HUES48 (cell line): ENCODE data around the gene PCDHA1.
"Not testable (repeated sequence)": the region's sequence is repeated elsewhere in the genome, so short reads cannot be mapped to it uniquely, and the experiment has no call there.

Experiments
- H3K27ac ChIP-seq: one replicate; pipeline ENCODE4 v1.7.0; 2013; ENCODE audit warnings: low read depth, low read length, inconsistent platforms
- H3K27me3 ChIP-seq: 2 replicates; pipeline ENCODE4 v1.6.1; 2013; ENCODE audit warnings: mild to moderate bottlenecking, low read length; ENCODE audit not compliant: control insufficient read depth, insufficient read depth
- H3K36me3 ChIP-seq: 2 replicates; pipeline ENCODE4 v1.6.1; 2013; ENCODE audit warnings: low read length; ENCODE audit not compliant: control insufficient read depth, insufficient read depth
- H3K4me1 ChIP-seq: 2 replicates; pipeline ENCODE4 v1.6.1; 2013; ENCODE audit warnings: mild to moderate bottlenecking, low read length; ENCODE audit not compliant: control insufficient read depth, insufficient read depth
- H3K4me3 ChIP-seq: 2 replicates; pipeline ENCODE4 v1.5.1; 2013; ENCODE audit warnings: mild to moderate bottlenecking, low read depth, low read length
- H3K9ac ChIP-seq: 2 replicates; pipeline ENCODE4 v1.6.1; 2013; ENCODE audit warnings: mild to moderate bottlenecking, low read depth, low read length, moderate library complexity
- H3K9me3 ChIP-seq: 2 replicates; pipeline ENCODE4 v1.6.1; 2013; ENCODE audit warnings: low read length; ENCODE audit not compliant: control insufficient read depth, insufficient read depth

Gene PCDHA1

DNA sequence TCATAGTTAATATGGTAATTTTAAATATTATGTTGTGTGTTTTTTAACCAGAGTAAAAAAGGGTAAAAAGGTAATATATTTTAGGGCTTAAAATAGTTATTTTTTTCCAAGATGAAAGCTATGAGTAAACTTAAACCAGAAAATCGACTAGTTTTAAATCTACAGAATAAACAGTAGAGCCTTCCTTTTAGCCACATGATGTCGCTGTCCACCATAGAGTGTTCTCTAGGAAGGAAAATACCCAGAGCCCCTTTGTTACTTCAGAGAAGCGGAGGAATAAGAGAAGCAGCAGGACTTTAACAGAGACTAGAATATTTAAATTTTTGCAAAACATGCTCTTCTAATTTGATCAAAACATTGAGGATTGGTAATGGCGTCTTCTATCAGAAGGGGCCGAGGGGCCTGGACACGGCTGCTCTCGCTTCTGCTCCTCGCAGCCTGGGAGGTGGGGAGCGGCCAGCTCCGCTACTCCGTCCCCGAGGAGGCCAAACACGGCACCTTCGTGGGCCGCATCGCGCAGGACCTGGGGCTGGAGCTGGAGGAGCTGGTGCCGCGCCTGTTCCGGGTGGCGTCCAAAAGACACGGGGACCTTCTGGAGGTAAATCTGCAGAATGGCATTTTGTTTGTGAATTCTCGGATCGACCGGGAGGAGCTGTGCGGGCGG, 8.8 kb downstream of the PCDHA1 start, which contains the start of gene PCDHA2:
PCDHA2 (plus strand) TSS at position 258 of the 664 bp plus-strand sequence.
- Histone ChIP-seq H3K27me3 (no peaks in the 10 kb centered on the region), H3K4me1 (no peaks in the 10 kb centered on the region), H3K4me3 (peak within 1 kb of the TSS; percentile 71), H3K9ac (no peak within 1 kb of the TSS), H3K9me3 (peaks cover 12% of the 10 kb centered on the region), H3K27ac (no peak within 1 kb of the TSS), H3K36me3 (no peaks in the 10 kb centered on the region)

DNA sequence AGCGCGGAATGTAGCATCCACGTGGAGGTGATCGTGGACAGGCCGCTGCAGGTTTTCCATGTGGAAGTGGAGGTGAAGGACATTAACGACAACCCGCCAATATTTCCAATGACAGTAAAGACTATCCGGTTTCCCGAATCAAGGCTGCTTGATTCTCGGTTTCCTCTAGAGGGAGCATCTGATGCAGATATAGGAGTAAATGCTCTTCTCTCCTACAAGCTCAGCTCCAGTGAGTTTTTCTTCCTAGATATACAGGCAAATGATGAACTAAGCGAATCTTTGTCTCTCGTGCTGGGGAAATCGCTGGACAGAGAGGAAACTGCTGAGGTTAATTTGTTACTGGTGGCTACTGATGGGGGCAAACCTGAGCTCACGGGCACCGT, 9.3 kb downstream of the PCDHA1 start:
- no peak overlapping the region for H3K9ac ChIP-seq

DNA sequence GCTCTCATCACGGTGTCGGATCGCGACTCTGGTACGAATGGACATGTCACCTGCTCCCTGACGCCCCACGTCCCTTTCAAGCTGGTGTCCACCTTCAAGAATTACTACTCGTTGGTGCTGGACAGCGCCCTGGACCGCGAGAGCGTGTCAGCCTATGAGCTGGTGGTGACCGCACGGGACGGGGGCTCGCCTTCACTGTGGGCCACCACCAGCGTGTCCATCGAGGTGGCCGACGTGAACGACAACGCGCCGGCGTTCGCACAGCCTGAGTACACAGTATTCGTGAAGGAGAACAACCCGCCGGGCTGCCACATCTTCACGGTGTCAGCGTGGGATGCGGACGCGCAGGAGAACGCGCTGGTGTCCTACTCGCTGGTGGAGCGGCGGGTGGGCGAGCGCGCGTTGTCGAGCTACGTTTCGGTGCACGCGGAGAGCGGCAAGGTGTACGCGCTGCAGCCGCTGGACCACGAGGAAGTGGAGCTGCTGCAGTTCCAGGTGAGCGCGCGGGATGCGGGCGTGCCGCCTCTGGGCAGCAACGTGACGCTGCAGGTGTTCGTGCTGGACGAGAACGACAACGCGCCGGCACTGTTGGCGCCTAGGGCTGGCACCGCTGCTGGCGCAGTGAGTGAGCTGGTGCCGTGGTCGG, 10.3 kb downstream of the PCDHA1 start:
- not testable (repeated sequence) for H3K4me1 ChIP-seq, H3K27ac ChIP-seq, H3K4me3 ChIP-seq, H3K27me3 ChIP-seq, H3K9ac ChIP-seq, H3K36me3 ChIP-seq
- peaks cover 18% of the 10 kb centered on the region for H3K9me3 ChIP-seq

More for the DNA sequence above, 9.3 kb downstream of the PCDHA1 start:
- peaks cover 16% of the 10 kb centered on the region for H3K9me3 ChIP-seq
- no peak overlapping the region for H3K27ac ChIP-seq
- no peaks in the 10 kb centered on the region for H3K27me3 ChIP-seq
- H3K36me3 ChIP-seq = no peaks in the 10 kb centered on the region
- peak overlapping the region; percentile 71 for H3K4me3 ChIP-seq
- no peaks in the 10 kb centered on the region for H3K4me1 ChIP-seq

DNA sequence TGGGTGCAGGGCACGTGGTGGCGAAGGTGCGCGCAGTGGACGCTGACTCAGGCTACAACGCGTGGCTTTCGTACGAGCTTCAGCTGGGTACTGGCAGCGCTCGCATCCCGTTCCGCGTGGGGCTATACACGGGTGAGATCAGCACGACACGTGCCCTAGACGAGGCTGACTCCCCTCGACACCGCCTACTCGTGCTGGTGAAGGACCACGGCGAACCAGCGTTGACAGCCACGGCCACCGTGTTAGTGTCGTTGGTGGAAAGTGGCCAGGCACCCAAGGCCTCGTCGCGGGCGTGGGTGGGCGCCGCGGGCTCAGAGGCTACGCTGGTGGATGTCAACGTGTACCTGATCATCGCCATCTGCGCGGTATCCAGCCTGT, 10.8 kb downstream of the PCDHA1 start:
- Histone ChIP-seq H3K36me3 (no peaks in the 10 kb centered on the region), H3K9ac (no peak overlapping the region), H3K27me3 (no peaks in the 10 kb centered on the region), H3K27ac (no peak overlapping the region), H3K4me1 (no peaks in the 10 kb centered on the region), H3K9me3 (peaks cover 18% of the 10 kb centered on the region), H3K4me3 (no peak overlapping the region)

DNA sequence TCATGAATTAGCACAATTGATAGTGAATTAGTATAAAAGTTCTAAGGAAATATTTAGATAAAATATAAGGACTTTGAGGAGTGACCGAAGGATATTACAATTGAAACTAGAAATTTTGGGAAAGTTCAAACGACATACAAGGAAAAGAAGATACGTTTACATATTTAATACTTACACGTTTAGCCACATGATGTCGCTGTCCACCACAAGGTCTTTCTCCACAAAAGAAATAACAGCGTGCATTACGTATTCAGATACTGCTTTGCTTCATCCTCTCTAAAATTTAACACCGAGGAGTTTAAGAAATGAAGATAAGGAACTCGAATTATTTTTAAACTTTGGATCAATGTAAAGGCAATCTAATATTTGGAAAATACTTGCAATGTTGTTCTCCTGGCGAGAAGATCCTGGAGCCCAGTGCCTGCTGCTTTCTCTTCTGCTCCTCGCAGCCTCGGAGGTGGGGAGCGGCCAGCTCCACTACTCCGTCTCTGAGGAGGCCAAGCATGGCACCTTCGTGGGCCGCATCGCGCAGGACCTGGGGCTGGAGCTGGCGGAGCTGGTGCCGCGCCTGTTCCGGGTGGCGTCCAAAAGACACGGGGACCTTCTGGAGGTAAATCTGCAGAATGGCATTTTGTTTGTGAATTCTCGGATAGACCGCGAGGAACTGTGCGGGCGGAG, 15.0 kb downstream of the PCDHA1 start, which contains the start of gene PCDHA3:
PCDHA3 (plus strand) TSS at position 242 of the 678 bp plus-strand sequence.
- H3K9ac ChIP-seq = no peak within 1 kb of the TSS
- no peak within 1 kb of the TSS for H3K27ac ChIP-seq
- no peaks in the 10 kb centered on the region for H3K36me3 ChIP-seq
- no peak within 1 kb of the TSS; the same call in 1 of the 2 replicates for H3K4me3 ChIP-seq
- H3K9me3 ChIP-seq = peaks cover 14% of the 10 kb centered on the region; the same call in 1 of the 2 replicates
- no peaks in the 10 kb centered on the region for H3K4me1 ChIP-seq
- no peaks in the 10 kb centered on the region for H3K27me3 ChIP-seq

DNA sequence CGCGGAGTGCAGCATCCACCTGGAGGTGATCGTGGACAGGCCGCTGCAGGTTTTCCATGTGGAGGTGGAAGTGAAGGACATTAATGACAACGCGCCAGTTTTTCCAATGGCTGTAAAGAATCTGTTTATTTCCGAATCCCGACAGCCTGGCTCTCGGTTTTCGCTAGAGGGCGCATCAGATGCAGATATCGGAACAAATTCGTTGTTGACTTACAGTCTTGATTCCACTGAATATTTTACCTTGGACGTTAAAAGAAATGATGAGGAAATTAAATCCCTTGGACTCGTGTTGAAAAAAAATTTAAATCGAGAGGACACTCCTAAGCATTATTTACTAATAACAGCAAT, 15.5 kb downstream of the PCDHA1 start:
- peaks cover 14% of the 10 kb centered on the region; the same call in 1 of the 2 replicates for H3K9me3 ChIP-seq
- no peak overlapping the region for H3K27ac ChIP-seq
- H3K9ac ChIP-seq = no peak overlapping the region
- no peaks in the 10 kb centered on the region for H3K4me1 ChIP-seq
- H3K4me3 ChIP-seq = no peak overlapping the region; the same call in 1 of the 2 replicates
- no peaks in the 10 kb centered on the region for H3K36me3 ChIP-seq
- no peaks in the 10 kb centered on the region for H3K27me3 ChIP-seq

DNA sequence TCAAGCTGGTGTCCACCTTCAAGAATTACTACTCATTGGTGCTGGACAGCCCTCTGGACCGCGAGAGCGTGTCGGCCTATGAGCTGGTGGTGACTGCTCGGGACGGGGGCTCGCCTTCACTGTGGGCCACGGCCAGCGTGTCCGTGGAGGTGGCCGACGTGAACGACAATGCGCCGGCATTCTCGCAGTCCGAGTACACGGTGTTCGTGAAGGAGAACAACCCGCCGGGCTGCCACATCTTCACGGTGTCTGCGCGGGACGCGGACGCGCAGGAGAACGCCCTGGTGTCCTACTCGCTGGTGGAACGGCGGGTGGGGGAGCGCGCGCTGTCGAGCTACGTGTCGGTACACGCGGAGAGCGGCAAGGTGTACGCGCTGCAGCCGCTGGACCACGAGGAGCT, 16.4 kb downstream of the PCDHA1 start:
- H3K4me3 ChIP-seq, H3K27ac ChIP-seq, H3K9ac ChIP-seq, H3K4me1 ChIP-seq, H3K27me3 ChIP-seq, H3K36me3 ChIP-seq: not testable (repeated sequence)
- H3K9me3 ChIP-seq = peaks cover 14% of the 10 kb centered on the region; the same call in 1 of the 2 replicates

DNA sequence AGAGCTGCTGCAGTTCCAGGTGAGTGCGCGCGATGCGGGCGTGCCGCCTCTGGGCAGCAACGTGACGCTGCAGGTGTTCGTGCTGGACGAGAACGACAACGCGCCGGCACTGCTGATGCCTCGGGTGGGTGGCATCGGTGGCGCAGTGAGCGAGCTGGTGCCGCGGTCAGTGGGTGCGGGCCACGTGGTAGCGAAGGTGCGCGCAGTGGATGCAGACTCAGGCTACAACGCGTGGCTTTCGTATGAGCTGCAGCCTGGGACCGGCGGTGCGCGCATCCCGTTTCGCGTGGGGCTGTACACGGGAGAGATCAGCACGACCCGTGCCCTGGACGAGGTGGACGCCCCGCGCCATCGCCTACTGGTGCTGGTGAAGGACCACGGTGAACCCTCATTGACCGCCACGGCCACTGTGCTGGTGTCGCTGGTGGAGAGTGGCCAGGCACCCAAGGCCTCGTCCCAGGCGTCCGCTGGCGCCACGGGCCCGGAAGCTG, 16.9 kb downstream of the PCDHA1 start:
- peaks cover 14% of the 10 kb centered on the region; the same call in 1 of the 2 replicates for H3K9me3 ChIP-seq
- H3K4me3 ChIP-seq = no peak overlapping the region
- no peaks in the 10 kb centered on the region for H3K36me3 ChIP-seq
- H3K9ac ChIP-seq = no peak overlapping the region
- no peaks in the 10 kb centered on the region for H3K4me1 ChIP-seq
- no peak overlapping the region for H3K27ac ChIP-seq
- H3K27me3 ChIP-seq = no peaks in the 10 kb centered on the region

DNA sequence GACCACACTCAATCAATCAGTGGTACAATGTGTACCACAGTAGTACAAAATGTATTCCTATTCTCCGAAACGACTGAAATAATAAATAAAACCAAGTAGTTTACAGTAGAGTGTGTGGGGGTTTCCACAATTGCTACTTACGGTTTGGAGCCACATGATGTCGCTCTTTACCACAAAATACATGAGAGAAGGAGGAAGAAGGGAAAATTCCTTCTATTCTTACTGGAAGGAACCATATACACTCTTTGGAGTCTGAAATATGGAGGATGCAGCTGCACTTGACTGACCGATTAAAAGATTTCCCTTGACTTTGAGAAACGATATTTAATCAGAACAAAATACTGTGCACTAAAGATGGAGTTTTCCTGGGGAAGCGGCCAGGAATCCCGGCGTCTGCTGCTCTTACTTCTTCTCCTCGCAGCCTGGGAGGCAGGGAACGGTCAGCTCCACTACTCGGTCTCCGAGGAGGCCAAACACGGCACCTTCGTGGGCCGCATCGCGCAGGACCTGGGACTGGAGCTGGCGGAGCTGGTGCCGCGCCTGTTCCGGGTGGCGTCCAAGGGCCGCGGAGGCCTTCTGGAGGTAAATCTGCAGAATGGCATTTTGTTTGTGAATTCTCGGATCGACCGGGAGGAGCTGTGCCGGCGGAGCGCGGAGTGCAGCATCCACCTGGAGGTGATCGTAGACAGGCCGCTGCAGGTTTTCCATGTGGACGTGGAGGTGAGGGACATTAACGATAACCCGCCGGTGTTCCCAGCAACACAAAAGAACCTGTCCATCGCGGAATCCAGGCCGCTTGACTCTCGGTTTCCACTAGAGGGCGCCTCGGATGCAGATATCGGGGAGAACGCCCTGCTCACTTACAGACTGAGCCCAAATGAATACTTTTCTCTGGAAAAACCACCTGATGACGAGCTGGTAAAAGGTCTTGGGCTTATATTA, 21.2 kb downstream of the PCDHA1 start, which contains the start of gene PCDHA4:
PCDHA4 (plus strand) TSS at position 235 of the 942 bp plus-strand sequence.
- Histone ChIP-seq H3K36me3 (no peaks in the 10 kb centered on the region), H3K27me3 (no peaks in the 10 kb centered on the region), H3K9me3 (peaks cover 6% of the 10 kb centered on the region; the same call in 1 of the 2 replicates), H3K4me1 (no peaks in the 10 kb centered on the region), H3K27ac (no peak within 1 kb of the TSS), H3K4me3 (peak within 1 kb of the TSS; percentile 83), H3K9ac (peak within 1 kb of the TSS; percentile 80)

DNA sequence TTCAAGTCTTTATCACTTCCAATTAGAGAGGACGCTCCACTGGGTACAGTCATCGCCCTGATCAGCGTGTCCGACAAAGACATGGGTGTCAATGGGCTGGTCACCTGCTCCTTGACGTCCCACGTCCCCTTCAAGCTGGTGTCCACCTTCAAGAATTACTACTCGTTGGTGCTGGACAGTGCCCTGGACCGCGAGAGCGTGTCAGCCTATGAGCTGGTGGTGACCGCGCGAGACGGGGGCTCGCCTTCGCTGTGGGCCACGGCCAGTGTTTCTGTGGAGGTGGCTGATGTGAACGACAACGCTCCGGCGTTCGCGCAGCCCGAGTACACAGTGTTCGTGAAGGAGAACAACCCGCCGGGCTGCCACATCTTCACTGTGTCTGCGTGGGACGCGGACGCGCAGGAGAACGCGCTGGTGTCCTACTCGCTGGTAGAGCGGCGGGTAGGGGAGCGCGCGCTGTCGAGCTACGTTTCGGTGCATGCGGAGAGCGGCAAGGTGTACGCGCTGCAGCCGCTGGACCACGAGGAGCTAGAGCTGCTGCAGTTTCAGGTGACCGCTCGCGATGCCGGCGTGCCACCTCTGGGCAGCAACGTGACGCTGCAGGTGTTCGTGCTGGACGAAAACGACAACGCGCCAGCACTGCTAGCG, 22.4 kb downstream of the PCDHA1 start:
- not testable (repeated sequence) for H3K27me3 ChIP-seq, H3K9ac ChIP-seq, H3K9me3 ChIP-seq, H3K4me1 ChIP-seq, H3K27ac ChIP-seq, H3K4me3 ChIP-seq, H3K36me3 ChIP-seq
